HG02798 (cell line): ENCODE data around the gene PARD6B.
"Not testable (repeated sequence)": the region's sequence is repeated elsewhere in the genome, so short reads cannot be mapped to it uniquely, and the experiment has no call there.

Experiments
- ATAC-seq: cut with Tn5 transposase; IDR thresholded peaks from one replicate; pipeline ENCODE4 v1.9.1; 2021; ENCODE audit warnings: mild to moderate bottlenecking; ENCODE audit not compliant: unreplicated experiment, poor library complexity

The PARD6B gene

GRCh38 chr20:50737352-50737751 is 6.0 kb downstream of the PARD6B start:
- ATAC-seq: no peak

GRCh38 chr20:50743087-50743486 is 11.7 kb downstream of the PARD6B start:
- no peak for ATAC-seq

GRCh38 chr20:50744143-50744792 is 12.9 kb downstream of the PARD6B start:
- no peak for ATAC-seq

GRCh38 chr20:50745634-50746137 is 14.3 kb downstream of the PARD6B start:
- ATAC-seq: no peak

- no peak for ATAC-seq
Observed at GRCh38 chr20:50746138-50746940, 15.0 kb downstream of the PARD6B start.

GRCh38 chr20:50747275-50747674 is 15.9 kb downstream of the PARD6B start:
- no peak for ATAC-seq

- ATAC-seq: no peak
Observed at GRCh38 chr20:50750145-50750671, 18.8 kb downstream of the PARD6B start.

- ATAC-seq: no peak
Observed at GRCh38 chr20:50753152-50753551, 21.8 kb downstream of the PARD6B start.

GRCh38 chr20:50754420-50754819 is 23.0 kb downstream of the PARD6B start:
- no peak for ATAC-seq

GRCh38 chr20:50756447-50756846 is 25.1 kb downstream of the PARD6B start:
- no peak for ATAC-seq

- ATAC-seq: no peak
Observed at GRCh38 chr20:50758469-50758868, 27.1 kb downstream of the PARD6B start.

- no peak for ATAC-seq
Observed at GRCh38 chr20:50758992-50759391, 27.6 kb downstream of the PARD6B start.

- ATAC-seq: no peak
Observed at GRCh38 chr20:50759678-50760077, 28.3 kb downstream of the PARD6B start.

GRCh38 chr20:50762045-50762422 is 30.7 kb downstream of the PARD6B start:
- ATAC-seq: no peak

- ATAC-seq: no peak
Observed at GRCh38 chr20:50762435-50763220, 31.2 kb downstream of the PARD6B start.

GRCh38 chr20:50763550-50764458 is 32.4 kb downstream of the PARD6B start:
- not testable (repeated sequence) for ATAC-seq

- ATAC-seq: not testable (repeated sequence)
Observed at GRCh38 chr20:50765251-50765650, 33.9 kb downstream of the PARD6B start.

- no peak for ATAC-seq
Observed at GRCh38 chr20:50765674-50766073, 34.3 kb downstream of the PARD6B start.

- ATAC-seq: not testable (repeated sequence)
Observed at GRCh38 chr20:50766955-50767809, 35.8 kb downstream of the PARD6B start.
